GM23338 (cell line): ENCODE data around the gene CMIP. TPM values are rescaled to one million over a fixed set of nuclear protein-coding genes. Genes with fewer than 3 reads are reported as not detected.

Experiments
- ATAC-seq: fragments of 200-7000 bp; cut with Tn5 transposase; 3 replicates; pipeline ENCODE4 v1.9.1; 2020
- DNase-seq: peaks from one replicate; pipeline ENCODE4 v3.0.0-alpha.2; 2015; ENCODE audit warnings: low spot score
- H2AFZ ChIP-seq: fragments of 200-600 bp; sonication (generic); 2 replicates; pipeline ENCODE4 v1.8.0; 2016; ENCODE audit warnings: antibody characterized with exemption, mild to moderate bottlenecking, moderate library complexity
- H3F3A ChIP-seq: fragments of 200-600 bp; sonication (generic); replicated peaks from 2 replicates; pipeline ENCODE4 v1.8.0; 2017; ENCODE audit warnings: antibody characterized with exemption, mixed run types, low read depth
- H3K27ac ChIP-seq: fragments of 200-600 bp; sonication (generic); 2 replicates; pipeline ENCODE4 v1.6.1; 2016; ENCODE audit warnings: low read depth
- H3K27me3 ChIP-seq: fragments of 200-600 bp; sonication (generic); 2 replicates; pipeline ENCODE4 v1.8.0; 2016; ENCODE audit warnings: mild to moderate bottlenecking, mixed run types, moderate library complexity; ENCODE audit not compliant: insufficient read depth
- H3K36me3 ChIP-seq: fragments of 200-600 bp; sonication (generic); 2 replicates; pipeline ENCODE4 v1.8.0; 2016; ENCODE audit warnings: mild to moderate bottlenecking; ENCODE audit not compliant: insufficient read depth
- H3K4me1 ChIP-seq: fragments of 200-600 bp; sonication (generic); 2 replicates; pipeline ENCODE4 v1.8.0; 2016; ENCODE audit warnings: mild to moderate bottlenecking, moderate library complexity; ENCODE audit not compliant: insufficient read depth
- H3K4me2 ChIP-seq: fragments of 200-600 bp; sonication (generic); 2 replicates; pipeline ENCODE4 v1.7.1; 2017; ENCODE audit warnings: mixed run types
- H3K4me3 ChIP-seq: fragments of 200-600 bp; sonication (generic); 2 replicates; pipeline ENCODE4 v1.6.1; 2016; ENCODE audit warnings: mixed run types
- H3K79me2 ChIP-seq: fragments of 200-600 bp; sonication (generic); replicated peaks from 2 replicates; pipeline ENCODE4 v1.8.0; 2017; ENCODE audit warnings: mild to moderate bottlenecking; ENCODE audit not compliant: insufficient read depth
- H3K9me2 ChIP-seq: fragments of 200-600 bp; sonication (generic); 2 replicates; pipeline ENCODE4 v1.8.0; 2017; ENCODE audit not compliant: insufficient read depth
- H4K20me1 ChIP-seq: fragments of 200-600 bp; sonication (generic); replicated peaks from 2 replicates; pipeline ENCODE4 v1.8.0; 2017; ENCODE audit warnings: mild to moderate bottlenecking; ENCODE audit not compliant: insufficient read depth
- H3K27ac Mint-ChIP-seq: 2 replicates; pipeline ENCODE4 v1.8.0; 2020; ENCODE audit warnings: inconsistent platforms, mild to moderate bottlenecking, moderate library complexity, mixed read lengths
- H3K27me3 Mint-ChIP-seq: 3 replicates; pipeline ENCODE4 v1.8.0; 2022; ENCODE audit warnings: low read depth, mild to moderate bottlenecking, moderate library complexity, mixed read lengths, inconsistent platforms; ENCODE audit not compliant: insufficient read depth, poor library complexity
- H3K36me3 Mint-ChIP-seq: 3 replicates; pipeline ENCODE4 v1.8.0; 2021; ENCODE audit warnings: low read depth, mild to moderate bottlenecking, inconsistent platforms, moderate library complexity, mixed read lengths
- H3K4me1 Mint-ChIP-seq: 3 replicates; pipeline ENCODE4 v1.8.0; 2020; ENCODE audit warnings: mild to moderate bottlenecking, inconsistent platforms, mixed read lengths
- H3K4me3 Mint-ChIP-seq: 3 replicates; pipeline ENCODE4 v1.8.0; 2021; ENCODE audit warnings: moderate library complexity, mild to moderate bottlenecking, inconsistent platforms, mixed read lengths
- H3K9me3 Mint-ChIP-seq: 3 replicates; pipeline ENCODE4 v1.8.0; 2020; ENCODE audit warnings: moderate library complexity, mild to moderate bottlenecking, inconsistent platforms, mixed read lengths
- CTCF ChIP-seq, 2 experiments: fragments of 200-600 bp in 1 of 2; sonication (generic) in 1 of 2; conservative IDR thresholded peaks; 2 replicates each; pipeline versions ENCODE4 v1.5.1 to v1.6.1; 2016 to 2017; ENCODE audit warnings: antibody characterized with exemption in 2 of 2, low read depth in 2 of 2, mild to moderate bottlenecking in 2 of 2, moderate library complexity in 1 of 2
- ETS1 ChIP-seq: IDR thresholded peaks from 2 replicates; pipeline ENCODE4 v1.6.1; 2016; ENCODE audit warnings: antibody characterized with exemption
- EZH2 ChIP-seq: fragments of 200-600 bp; sonication (generic); IDR thresholded peaks from one replicate; pipeline ENCODE4 v1.8.0; 2017; ENCODE audit warnings: antibody characterized with exemption, mild to moderate bottlenecking, low read depth; ENCODE audit not compliant: unreplicated experiment
- EZH2phosphoT487 ChIP-seq: fragments of 200-600 bp; sonication (generic); IDR thresholded peaks from one replicate; pipeline ENCODE4 v1.8.1; 2018; ENCODE audit warnings: antibody characterized with exemption; ENCODE audit not compliant: unreplicated experiment
- JUNB ChIP-seq: IDR thresholded peaks from one replicate; pipeline ENCODE4 v1.6.1; 2016; ENCODE audit warnings: antibody characterized with exemption; ENCODE audit not compliant: unreplicated experiment
- NANOG ChIP-seq: IDR thresholded peaks from 2 replicates; pipeline ENCODE4 v1.6.1; 2016; ENCODE audit warnings: antibody characterized with exemption, borderline replicate concordance
- STAT1 ChIP-seq: IDR thresholded peaks from one replicate; pipeline ENCODE4 v1.6.1; 2016; ENCODE audit warnings: antibody characterized with exemption; ENCODE audit not compliant: unreplicated experiment
- ZNF114 ChIP-seq: fragments of 250-450 bp; sonication (Bioruptor Pico); IDR thresholded peaks from 2 replicates; pipeline ENCODE4 v1.5.0; 2020; ENCODE audit warnings: mild to moderate bottlenecking, moderate library complexity
- ZNF331 ChIP-seq: fragments of 250-450 bp; sonication (Bioruptor Pico); IDR thresholded peaks from 2 replicates; pipeline ENCODE4 v1.5.0; 2020; ENCODE audit warnings: low read depth, mild to moderate bottlenecking, moderate library complexity
- ZNF462 ChIP-seq: fragments of 250-450 bp; sonication (Bioruptor Pico); IDR thresholded peaks from 2 replicates; pipeline ENCODE4 v1.5.0; 2020; ENCODE audit warnings: mild to moderate bottlenecking, moderate library complexity
- polyA plus RNA-seq: library from polyadenylated mRNA; unstranded; fragments of >200 nt; fragmentation: Nextera tagmentation; extraction: Ambion mirVana; gene quantifications from 2 replicates; pipeline ENCODE4 v1.2.1, GENCODE V29; 2016
- total RNA-seq: library from RNA; depleted of rRNA; stranded (reverse); fragments of >200 nt; shearing (Covaris generic); gene quantifications from 2 replicates; pipeline ENCODE4 v1.2.3, GENCODE V29; 2014

CMIP gene
- total and polyA plus RNA-seq, 2 experiments from 2014 or later = 9.5 to 62.3 TPM

DNA sequence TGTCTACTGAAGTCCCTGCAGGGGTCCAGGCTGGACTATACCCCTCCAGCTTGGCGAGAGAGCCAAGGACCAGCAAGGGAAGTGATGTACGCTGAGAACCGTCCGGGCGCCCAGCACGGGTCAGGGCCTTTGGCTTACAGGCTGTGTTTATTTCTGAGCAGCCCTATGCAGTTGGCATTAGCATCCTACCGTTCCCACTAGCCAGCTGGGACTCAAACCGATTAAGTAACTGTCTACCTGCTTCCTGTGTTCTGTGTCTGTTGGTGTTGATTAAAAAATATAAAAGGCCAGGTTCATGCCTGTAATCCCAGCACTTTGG lies 73.8 kb downstream of the CMIP start (continued):
- no peak for TF ChIP-seq ETS1

DNA sequence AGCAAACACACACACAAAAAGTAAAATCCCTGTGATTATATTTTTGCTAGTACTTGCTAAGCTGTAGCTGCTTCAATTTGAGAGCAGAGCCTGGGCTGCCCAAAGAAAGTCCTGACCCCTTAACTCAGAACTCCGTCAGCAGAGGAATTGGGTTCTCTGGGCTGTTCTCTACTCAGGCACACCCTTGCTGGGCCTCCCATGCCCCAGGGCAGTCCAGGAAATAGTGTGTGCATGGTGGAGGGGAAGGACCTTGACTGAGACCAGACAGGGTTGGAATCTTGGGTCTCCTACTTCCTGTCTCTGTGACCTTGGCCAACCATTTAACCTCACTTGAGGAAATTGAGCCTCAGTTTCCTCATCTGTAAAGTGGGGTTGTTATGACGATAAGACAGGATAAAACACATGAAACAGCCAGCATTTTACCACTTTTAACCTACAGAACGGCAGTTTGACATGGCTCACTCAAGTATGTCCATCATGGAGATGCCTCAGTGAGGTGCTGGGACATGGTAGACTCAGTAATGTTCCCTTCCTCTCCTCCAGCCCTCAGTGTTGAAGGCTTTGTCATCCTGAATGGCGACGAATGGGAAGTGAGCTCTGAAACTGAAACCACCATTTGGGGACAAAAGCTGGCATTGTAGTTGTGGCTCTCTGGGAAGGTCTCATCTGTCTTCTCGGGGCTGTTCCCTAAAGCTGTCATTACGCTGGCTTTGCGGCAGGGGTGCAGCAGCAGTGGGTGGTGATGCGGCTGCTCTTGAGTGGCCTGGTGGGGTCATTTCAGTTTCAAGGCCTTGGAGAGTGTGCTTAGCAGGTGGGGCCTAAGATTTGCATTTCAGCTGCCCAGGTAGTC lies 74.9 kb downstream of the CMIP start:
- no peak overlapping the region for H3K27ac Mint-ChIP-seq
- no peaks in the 10 kb centered on the region for H3K9me2 ChIP-seq
- peaks cover 46% of the 10 kb centered on the region; the same call in 1 of the 2 replicates for H4K20me1 ChIP-seq
- no peak overlapping the region for H2AFZ ChIP-seq
- H3K27me3 Mint-ChIP-seq = peaks cover 12% of the 10 kb centered on the region
- ATAC-seq = no peak
- no peak for DNase-seq
- H3K4me1 ChIP-seq = no peaks in the 10 kb centered on the region; the same call in 1 of the 2 replicates
- no peak overlapping the region for H3K4me2 ChIP-seq
- peaks cover 5% of the 10 kb centered on the region for H3K4me1 Mint-ChIP-seq
- no peak overlapping the region for H3K4me3 Mint-ChIP-seq
- H3K36me3 Mint-ChIP-seq = peaks cover 10% of the 10 kb centered on the region; the same call in 2 of the 3 replicates
- no peaks in the 10 kb centered on the region for H3K9me3 Mint-ChIP-seq
- H3K79me2 ChIP-seq = peaks cover 90% of the 10 kb centered on the region
- no peak overlapping the region for H3K27ac ChIP-seq
- no peaks in the 10 kb centered on the region for H3K27me3 ChIP-seq
- H3K36me3 ChIP-seq = no peaks in the 10 kb centered on the region
- H3K4me3 ChIP-seq = no peak overlapping the region
- H3F3A ChIP-seq = no peaks in the 10 kb centered on the region
- no peak for TF ChIP-seq ETS1
- TF ChIP-seq STAT1 = no peak
- TF ChIP-seq EZH2phosphoT487 = no peak
- no peak for TF ChIP-seq NANOG
- no peak for TF ChIP-seq JUNB
- TF ChIP-seq ZNF331 (CRISPR knock-in tag) = no peak
- no peak for TF ChIP-seq EZH2
- TF ChIP-seq CTCF (conservative IDR thresholded peaks at IDR 0.05; ENCODE audit: low read depth in 2 of 2) = no peak
- no peak for TF ChIP-seq ZNF114 (CRISPR knock-in tag)
- TF ChIP-seq ZNF462 (CRISPR knock-in tag) = no peak
